ENCODE data around the gene EDRF1. TPM values are rescaled to one million over a fixed set of nuclear protein-coding genes. Genes with fewer than 3 reads are reported as not detected.

The EDRF1 gene
- total RNA-seq, 2 experiments from 2014 or later = 117 to 232 TPM

DNA sequence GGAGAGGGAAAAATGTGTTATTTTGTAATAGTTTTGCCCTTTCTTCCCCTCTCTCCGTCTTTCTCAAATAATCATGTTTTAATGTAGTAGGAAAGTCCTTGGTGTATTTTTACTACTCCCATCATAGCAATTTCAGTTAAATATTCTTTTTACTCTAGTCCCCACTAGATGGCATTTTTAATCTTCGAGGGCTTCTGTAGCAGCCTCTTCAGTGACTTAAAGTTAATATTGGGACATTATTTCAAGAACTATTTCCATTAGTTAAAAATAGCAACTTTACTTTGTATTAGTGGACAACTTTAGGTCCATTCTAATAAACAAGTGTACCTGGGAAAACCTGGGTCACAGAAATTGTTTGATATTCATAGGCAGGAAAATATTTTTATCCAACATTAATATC is 23.0 kb downstream of the EDRF1 start:
- H2AFZ ChIP-seq (ENCODE audit: low read length) = no peak overlapping the region
- intact Hi-C loops (cut with micrococcal nuclease; ENCODE audit: unreplicated experiment) = no loop called here
- no peaks in the 10 kb centered on the region for H3K9me2 ChIP-seq (ENCODE audit: insufficient read depth, low read length)
- no peak overlapping the region for H3K4me3 ChIP-seq (ENCODE audit: low read depth, low read length, poor library complexity, severe bottlenecking)
- BruUV-seq (replicated peaks) = TSS peak; percentile 4
- 0 out of 2 replicates have a peak, but pooled peaks cover 7% of the 10 kb centered on the region for H3K79me2 ChIP-seq (ENCODE audit: insufficient read depth, low read depth, low read length)
- POLR2A ChIA-PET = no interaction called here
- H3K4me2 ChIP-seq (ENCODE audit: low read length) = no peak overlapping the region
- no peaks in the 10 kb centered on the region for H3K9me3 ChIP-seq (ENCODE audit: low read length)
- peak; percentile 12 for DNase-seq (ENCODE audit: low spot score)
- no peaks in the 10 kb centered on the region for H3K4me1 ChIP-seq (ENCODE audit: insufficient read depth, low read length, poor library complexity, severe bottlenecking)
- 0 out of 2 replicates have a peak, but pooled peaks cover 23% of the 10 kb centered on the region for H4K20me1 ChIP-seq (ENCODE audit: insufficient read depth, low read length)
- CTCF ChIA-PET (ENCODE audit: unreplicated experiment) = no interaction called here
- TF ChIP-seq, protein P1, sequence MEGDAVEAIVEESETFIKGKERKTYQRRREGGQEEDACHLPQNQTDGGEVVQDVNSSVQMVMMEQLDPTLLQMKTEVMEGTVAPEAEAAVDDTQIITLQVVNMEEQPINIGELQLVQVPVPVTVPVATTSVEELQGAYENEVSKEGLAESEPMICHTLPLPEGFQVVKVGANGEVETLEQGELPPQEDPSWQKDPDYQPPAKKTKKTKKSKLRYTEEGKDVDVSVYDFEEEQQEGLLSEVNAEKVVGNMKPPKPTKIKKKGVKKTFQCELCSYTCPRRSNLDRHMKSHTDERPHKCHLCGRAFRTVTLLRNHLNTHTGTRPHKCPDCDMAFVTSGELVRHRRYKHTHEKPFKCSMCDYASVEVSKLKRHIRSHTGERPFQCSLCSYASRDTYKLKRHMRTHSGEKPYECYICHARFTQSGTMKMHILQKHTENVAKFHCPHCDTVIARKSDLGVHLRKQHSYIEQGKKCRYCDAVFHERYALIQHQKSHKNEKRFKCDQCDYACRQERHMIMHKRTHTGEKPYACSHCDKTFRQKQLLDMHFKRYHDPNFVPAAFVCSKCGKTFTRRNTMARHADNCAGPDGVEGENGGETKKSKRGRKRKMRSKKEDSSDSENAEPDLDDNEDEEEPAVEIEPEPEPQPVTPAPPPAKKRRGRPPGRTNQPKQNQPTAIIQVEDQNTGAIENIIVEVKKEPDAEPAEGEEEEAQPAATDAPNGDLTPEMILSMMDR (conservative IDR thresholded peaks at IDR 0.05; ENCODE audit: low read length) = peak; percentile 61
- no peak for TF ChIP-seq EZH2phosphoT487 (IDR thresholded peaks at IDR 0.05; ENCODE audit: borderline replicate concordance, low read depth, low read length)
- no peak overlapping the region for H3K27ac ChIP-seq (ENCODE audit: low read depth, low read length, poor library complexity, severe bottlenecking)
- H3K36me3 ChIP-seq (ENCODE audit: insufficient read depth, low read length) = peaks cover 99% of the 10 kb centered on the region

DNA sequence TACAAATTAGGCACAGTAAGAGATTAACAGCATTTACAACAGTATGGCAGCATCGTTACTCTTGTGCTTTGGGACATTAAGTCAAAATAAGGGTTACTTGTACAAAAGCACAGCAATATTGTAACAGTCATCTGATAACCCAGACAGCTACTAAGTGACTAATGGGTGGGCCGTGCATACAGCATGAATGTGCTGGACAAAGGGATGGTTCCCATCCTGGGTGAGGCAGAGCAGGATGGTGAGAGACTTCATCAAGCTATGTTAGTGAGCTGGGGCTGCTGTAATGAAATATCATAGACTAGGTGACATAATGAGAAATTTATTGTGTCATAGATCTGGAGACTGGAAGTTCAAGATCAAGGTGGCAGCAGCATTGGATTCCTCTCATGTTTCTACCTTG is 25.4 kb downstream of the EDRF1 start:
- Histone ChIP-seq H3K27ac (ENCODE audit: low read depth, low read length, poor library complexity, severe bottlenecking) (no peak overlapping the region), H2AFZ (ENCODE audit: low read length) (no peak overlapping the region), H3K9me3 (ENCODE audit: low read length) (no peaks in the 10 kb centered on the region), H3K4me3 (ENCODE audit: low read depth, low read length, poor library complexity, severe bottlenecking) (no peak overlapping the region), H3K79me2 (ENCODE audit: insufficient read depth, low read depth, low read length) (no peaks in the 10 kb centered on the region), H3K4me1 (ENCODE audit: insufficient read depth, low read length, poor library complexity, severe bottlenecking) (no peaks in the 10 kb centered on the region), H3K9me2 (ENCODE audit: insufficient read depth, low read length) (no peaks in the 10 kb centered on the region), H3K4me2 (ENCODE audit: low read length) (no peak overlapping the region), H4K20me1 (ENCODE audit: insufficient read depth, low read length) (0 out of 2 replicates have a peak, but pooled peaks cover 20% of the 10 kb centered on the region), H3K36me3 (ENCODE audit: insufficient read depth, low read length) (peaks cover 99% of the 10 kb centered on the region)
- POLR2A ChIA-PET = interaction anchor here (0.6 kb wide), 1 partner anchor 14 kb away, joined by 3 read pairs; no protein-coding TSS in a partner anchor
- TF ChIP-seq, protein P1 (conservative IDR thresholded peaks at IDR 0.05; ENCODE audit: low read length) = no peak
- no peak for TF ChIP-seq EZH2phosphoT487 (IDR thresholded peaks at IDR 0.05; ENCODE audit: borderline replicate concordance, low read depth, low read length)
- intact Hi-C loops (cut with micrococcal nuclease; ENCODE audit: unreplicated experiment) = no loop called here
- no peak for DNase-seq (ENCODE audit: low spot score)
- CTCF ChIA-PET (ENCODE audit: unreplicated experiment) = no interaction called here
- no TSS peak for BruUV-seq (replicated peaks)

DNA sequence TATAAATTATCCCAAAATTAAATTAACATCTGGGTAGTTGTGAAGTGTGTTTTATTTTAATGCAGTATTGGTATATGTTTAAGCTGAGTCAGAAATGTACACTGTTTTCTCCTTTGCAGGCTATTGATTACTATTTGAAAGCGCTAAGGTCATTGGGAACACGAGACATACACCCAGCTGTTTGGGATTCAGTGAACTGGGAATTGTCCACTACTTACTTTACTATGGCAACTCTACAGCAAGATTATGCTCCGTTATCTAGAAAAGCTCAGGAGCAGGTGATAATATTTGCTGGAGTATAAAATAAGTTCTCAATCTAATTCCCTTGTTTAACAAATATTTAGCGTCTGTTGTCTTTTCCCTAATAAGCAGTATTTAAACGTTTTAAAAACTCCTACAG is 27.9 kb downstream of the EDRF1 start:
- no peak overlapping the region for H3K4me2 ChIP-seq (ENCODE audit: low read length)
- no peak overlapping the region for H2AFZ ChIP-seq (ENCODE audit: low read length)
- no peaks in the 10 kb centered on the region for H3K4me1 ChIP-seq (ENCODE audit: insufficient read depth, low read length, poor library complexity, severe bottlenecking)
- TF ChIP-seq, protein P1 (conservative IDR thresholded peaks at IDR 0.05; ENCODE audit: low read length) = no peak
- TF ChIP-seq EZH2phosphoT487 (IDR thresholded peaks at IDR 0.05; ENCODE audit: borderline replicate concordance, low read depth, low read length) = no peak
- no peaks in the 10 kb centered on the region for H3K9me2 ChIP-seq (ENCODE audit: insufficient read depth, low read length)
- no peak for DNase-seq (ENCODE audit: low spot score)
- no peak overlapping the region for H3K27ac ChIP-seq (ENCODE audit: low read depth, low read length, poor library complexity, severe bottlenecking)
- H3K4me3 ChIP-seq (ENCODE audit: low read depth, low read length, poor library complexity, severe bottlenecking) = no peak overlapping the region
- no peaks in the 10 kb centered on the region for H3K9me3 ChIP-seq (ENCODE audit: low read length)
- BruUV-seq (replicated peaks) = no TSS peak
- peaks cover 100% of the 10 kb centered on the region for H3K36me3 ChIP-seq (ENCODE audit: insufficient read depth, low read length)
- ChIA-PET POLR2A (interaction anchor here (0.9 to 1.5 kb wide), 2 partner anchors 16 to 17 kb away, joined by 4 to 5 read pairs; no protein-coding TSS in a partner anchor), CTCF (ENCODE audit: unreplicated experiment) (no interaction called here)
- 0 out of 2 replicates have a peak, but pooled peaks cover 3% of the 10 kb centered on the region for H3K79me2 ChIP-seq (ENCODE audit: insufficient read depth, low read depth, low read length)
- intact Hi-C loops (cut with micrococcal nuclease; ENCODE audit: unreplicated experiment) = loop anchor here (2.0 kb wide), 1 partner anchor 15 kb away; no protein-coding TSS in a partner anchor
- H4K20me1 ChIP-seq (ENCODE audit: insufficient read depth, low read length) = 0 out of 2 replicates have a peak, but pooled peaks cover 9% of the 10 kb centered on the region
